Measurements from ENCODE around the gene PEX14.

- no peak for TF ChIP-seq CTCF (IDR thresholded peaks at IDR 0.05; ENCODE audit: low read length)
- no peak for TF ChIP-seq EZH2 (IDR thresholded peaks at IDR 0.05; ENCODE audit: borderline replicate concordance, low read length)
Observed at GRCh38 chr1:10444248-10444647, 30.5 kb upstream of the PEX14 start.
